ENCODE measurements around the gene MRPL24. TPM values are rescaled to one million over a fixed set of nuclear protein-coding genes. Genes with fewer than 3 reads are reported as not detected.

The MRPL24 gene
- total and polyA plus RNA-seq, 2 of the 4 experiments (the other 2 are of a cell fraction): 68.8 to 99.5 TPM

- H2BK5ac ChIP-seq (ENCODE audit: low read depth, low read length, poor library complexity, severe bottlenecking): no peak overlapping the region
- no peak overlapping the region for H3K4me3 ChIP-seq (ENCODE audit: insufficient read depth, low read depth, low read length)
- no peak overlapping the region for H3K23ac ChIP-seq (ENCODE audit: low read depth, low read length)
- H2BK120ac ChIP-seq (ENCODE audit: low read depth, low read length): no peak overlapping the region
- H3K9me1 ChIP-seq (ENCODE audit: insufficient read depth, low read length): 0 out of 2 replicates have a peak, but pooled peaks cover 3% of the 10 kb centered on the region
- CTCF ChIA-PET: no interaction called here
- H3K4me1 ChIP-seq (ENCODE audit: control insufficient read depth, insufficient read depth, low read length): peaks cover 11% of the 10 kb centered on the region
- no peak overlapping the region for H3K27ac ChIP-seq (ENCODE audit: insufficient read depth, low read length)
- in situ Hi-C loops (cut with MboI; ENCODE audit: low sequenced_read_pairs): no loop called here
- no peak for DNase-seq
- no peaks in the 10 kb centered on the region for H3K27me3 ChIP-seq (ENCODE audit: control insufficient read depth, insufficient read depth, low read length)
- H3K18ac ChIP-seq (ENCODE audit: low read depth, low read length): no peak overlapping the region
- WGBS, 2 experiments (ENCODE audit: extremely low coverage in 2 of 2, insufficient read length in 1 of 2): 96% methylated on average over 4 of the region's 8 CpGs; no CpG with 5 or more reads in 1 of the 2 experiments
- intact Hi-C loops (cut with micrococcal nuclease): no loop called here
- no peak overlapping the region for H2BK15ac ChIP-seq (ENCODE audit: low read depth, low read length)
- H2AK5ac ChIP-seq (ENCODE audit: low read depth, low read length): no peak overlapping the region
- no peak overlapping the region for H2BK20ac ChIP-seq (ENCODE audit: low read depth, low read length)
- H4K20me1 ChIP-seq (ENCODE audit: insufficient read depth, low read length): no peaks in the 10 kb centered on the region
- H3K56ac ChIP-seq (ENCODE audit: extremely low read depth, insufficient read depth, low read length): no peak overlapping the region
- no peak overlapping the region for H2AK9ac ChIP-seq (replicated peaks; ENCODE audit: low read depth, low read length, poor library complexity)
- BruUV-seq (replicated peaks): no TSS peak
- peaks cover 10 to 29% of the 10 kb centered on the region in 2 experiments for H3K79me1 ChIP-seq (ENCODE audit: low read depth in 1 of 2, low read length in 2 of 2)
- no peak overlapping the region for H2AFZ ChIP-seq (replicated peaks; ENCODE audit: low read length, poor library complexity)
- no peaks in the 10 kb centered on the region for H3K36me3 ChIP-seq (ENCODE audit: control insufficient read depth, insufficient read depth, low read length)
- no peak overlapping the region for H4K8ac ChIP-seq (ENCODE audit: low read depth in 2 of 2, low read length in 2 of 2)
- no peak overlapping the region for H4K91ac ChIP-seq (ENCODE audit: insufficient read depth, low read depth, low read length)
- POLR2A ChIA-PET (ENCODE audit: unreplicated experiment): no interaction called here
- H3K4me2 ChIP-seq (ENCODE audit: low read depth, low read length): no peak overlapping the region
- TF ChIP-seq POLR2A (IDR thresholded peaks at IDR 0.05; ENCODE audit: low read depth, low read length) (no peak), CEBPB (IDR thresholded peaks at IDR 0.05; ENCODE audit: low read depth, low read length) (no peak), ELK1 (IDR thresholded peaks at IDR 0.05; ENCODE audit: borderline replicate concordance, low read depth, low read length) (no peak), MXI1 (IDR thresholded peaks at IDR 0.05; ENCODE audit: borderline replicate concordance, low read depth, low read length) (no peak), MAFK (IDR thresholded peaks at IDR 0.05; ENCODE audit: low read depth, low read length) (no peak), NFE2L2 (IDR thresholded peaks at IDR 0.05; ENCODE audit: low read depth, low read length) (no peak), MAZ (IDR thresholded peaks at IDR 0.05; ENCODE audit: borderline replicate concordance, low read depth, low read length) (no peak), RFX5 (IDR thresholded peaks at IDR 0.05; ENCODE audit: low read depth, low read length) (no peak), SMC3 (IDR thresholded peaks at IDR 0.05; ENCODE audit: low read depth, low read length) (no peak), RAD21 (IDR thresholded peaks at IDR 0.05; ENCODE audit: low read length) (no peak), USF2 (IDR thresholded peaks at IDR 0.05; ENCODE audit: low read depth, low read length) (no peak), BHLHE40 (IDR thresholded peaks at IDR 0.05; ENCODE audit: low read depth, low read length) (no peak)
- no peak overlapping the region for H4K5ac ChIP-seq (ENCODE audit: low read depth, low read length)
- no peak overlapping the region for H3K9ac ChIP-seq (ENCODE audit: low read depth, low read length)
- no peak overlapping the region for H3K14ac ChIP-seq (replicated peaks; ENCODE audit: low read depth, low read length)
- no peak for ATAC-seq (ENCODE audit: low read depth)
- dilution Hi-C loops (cut with HindIII; ENCODE audit: low sequenced_read_pairs, unreplicated experiment): no loop called here
- no peaks in the 10 kb centered on the region for H3K9me3 ChIP-seq (ENCODE audit: control insufficient read depth, insufficient read depth, low read length)
- no peak overlapping the region for H3K4ac ChIP-seq (ENCODE audit: low read depth, low read length)
These were observed 13.3 kb upstream of the MRPL24 start for GRCh38 chr1:156754219-156754618.

All from IMR-90 (cell line).